Brain pericyte (primary cell): ENCODE data around the gene AMH.
"Not testable (repeated sequence)": the region's sequence is repeated elsewhere in the genome, so short reads cannot be mapped to it uniquely, and the experiment has no call there.

Experiments used
- DNase-seq: peaks from one replicate; pipeline ENCODE4 v3.0.0-alpha.2; 2012; ENCODE audit warnings: low read depth, low spot score

Gene AMH

DNA sequence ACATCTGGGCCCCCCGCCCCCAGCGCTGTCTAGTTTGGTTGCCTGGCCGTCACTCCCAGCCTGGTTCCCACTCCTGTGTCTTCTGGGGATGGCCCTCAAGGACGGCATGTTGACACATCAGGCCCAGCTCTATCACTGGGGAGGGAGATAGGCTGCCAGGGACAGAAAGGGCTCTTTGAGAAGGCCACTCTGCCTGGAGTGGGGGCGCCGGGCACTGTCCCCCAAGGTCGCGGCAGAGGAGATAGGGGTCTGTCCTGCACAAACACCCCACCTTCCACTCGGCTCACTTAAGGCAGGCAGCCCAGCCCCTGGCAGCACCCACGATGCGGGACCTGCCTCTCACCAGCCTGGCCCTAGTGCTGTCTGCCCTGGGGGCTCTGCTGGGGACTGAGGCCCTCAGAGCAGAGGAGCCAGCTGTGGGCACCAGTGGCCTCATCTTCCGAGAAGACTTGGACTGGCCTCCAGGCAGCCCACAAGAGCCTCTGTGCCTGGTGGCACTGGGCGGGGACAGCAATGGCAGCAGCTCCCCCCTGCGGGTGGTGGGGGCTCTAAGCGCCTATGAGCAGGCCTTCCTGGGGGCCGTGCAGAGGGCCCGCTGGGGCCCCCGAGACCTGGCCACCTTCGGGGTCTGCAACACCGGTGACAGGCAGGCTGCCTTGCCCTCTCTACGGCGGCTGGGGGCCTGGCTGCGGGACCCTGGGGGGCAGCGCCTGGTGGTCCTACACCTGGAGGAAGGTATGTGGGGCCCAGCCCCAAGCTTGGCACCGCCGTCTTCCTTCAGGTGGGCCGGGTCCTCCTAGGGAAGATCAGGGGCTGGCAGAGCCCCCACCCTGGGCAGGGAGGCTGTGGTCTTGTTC is at the start of gene AMH:
Gene AMH, plus strand, starts transcription at position 314 of the 857 bp plus-strand sequence. Its CDS starts 10 bp downstream, at position 324.
- DNase-seq, result no peak

DNA sequence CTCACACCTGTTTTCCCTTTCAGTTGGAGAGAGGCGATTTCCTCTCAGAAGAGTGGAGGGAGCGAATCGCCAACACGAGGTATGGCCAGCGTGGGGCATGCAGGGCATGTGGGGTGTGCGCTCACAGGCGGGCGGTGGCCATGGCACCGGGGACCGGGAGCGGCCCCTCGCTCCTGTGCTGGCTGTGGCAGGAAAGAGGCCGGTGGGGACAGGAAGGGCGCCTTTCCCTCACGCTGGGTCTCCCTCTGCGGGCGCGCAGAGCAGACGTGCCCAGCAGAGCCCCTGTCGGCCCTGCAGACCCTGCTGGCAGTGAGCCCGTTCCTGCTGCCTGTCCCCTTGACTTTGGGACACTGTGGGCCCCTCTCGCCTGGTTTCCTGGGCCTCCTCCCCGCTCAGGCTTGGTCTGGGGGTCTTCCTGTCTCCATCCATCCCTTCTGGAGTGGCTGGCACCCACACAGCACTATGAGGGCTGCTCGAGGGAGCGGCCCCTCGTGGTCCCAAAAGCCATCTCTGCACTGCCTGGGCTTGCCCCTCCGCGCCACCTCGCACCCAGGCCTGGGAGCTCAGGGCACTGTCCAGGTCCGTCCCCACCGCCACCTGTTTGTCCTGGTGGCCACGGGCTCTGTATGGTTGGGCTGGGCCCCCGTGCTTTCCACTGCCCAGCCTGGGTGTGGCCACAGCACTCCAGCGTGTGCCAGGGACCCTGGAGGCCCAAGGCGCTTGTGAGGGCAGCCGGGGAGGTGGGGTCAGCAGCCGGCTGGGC is 49.1 kb upstream of the AMH start:
- DNase-seq, result no peak

DNA sequence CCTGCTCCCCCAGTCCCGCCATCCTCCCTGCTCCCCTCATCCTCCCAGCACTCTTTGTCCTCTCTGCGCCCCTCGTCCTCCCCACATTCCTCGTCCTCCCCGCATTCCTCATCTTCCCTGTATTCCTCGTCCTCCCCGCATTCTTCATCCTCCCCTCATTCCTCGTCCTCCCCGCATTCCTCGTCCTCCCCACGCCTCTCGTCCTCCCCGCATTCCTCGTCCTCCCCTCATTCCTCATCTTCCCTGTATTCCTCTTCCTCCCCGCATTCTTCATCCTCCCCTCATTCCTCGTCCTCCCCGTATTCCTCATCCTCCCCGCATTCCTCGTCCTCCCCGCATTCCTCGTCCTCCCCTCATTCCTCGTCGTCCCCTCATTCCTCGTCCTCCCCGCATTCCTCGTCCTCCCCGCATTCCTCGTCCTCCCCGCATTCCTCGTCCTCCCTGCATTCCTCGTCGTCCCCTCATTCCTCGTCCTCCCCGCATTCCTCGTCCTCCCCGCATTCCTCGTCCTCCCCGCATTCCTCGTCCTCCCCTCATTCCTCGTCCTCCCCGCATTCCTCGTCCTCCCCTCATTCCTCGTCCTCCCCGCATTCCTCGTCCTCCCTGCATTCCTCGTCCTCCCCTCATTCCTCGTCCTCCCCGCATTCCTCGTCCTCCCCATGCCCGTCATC is 48.4 kb upstream of the AMH start:
- DNase-seq, result not testable (repeated sequence)

DNA sequence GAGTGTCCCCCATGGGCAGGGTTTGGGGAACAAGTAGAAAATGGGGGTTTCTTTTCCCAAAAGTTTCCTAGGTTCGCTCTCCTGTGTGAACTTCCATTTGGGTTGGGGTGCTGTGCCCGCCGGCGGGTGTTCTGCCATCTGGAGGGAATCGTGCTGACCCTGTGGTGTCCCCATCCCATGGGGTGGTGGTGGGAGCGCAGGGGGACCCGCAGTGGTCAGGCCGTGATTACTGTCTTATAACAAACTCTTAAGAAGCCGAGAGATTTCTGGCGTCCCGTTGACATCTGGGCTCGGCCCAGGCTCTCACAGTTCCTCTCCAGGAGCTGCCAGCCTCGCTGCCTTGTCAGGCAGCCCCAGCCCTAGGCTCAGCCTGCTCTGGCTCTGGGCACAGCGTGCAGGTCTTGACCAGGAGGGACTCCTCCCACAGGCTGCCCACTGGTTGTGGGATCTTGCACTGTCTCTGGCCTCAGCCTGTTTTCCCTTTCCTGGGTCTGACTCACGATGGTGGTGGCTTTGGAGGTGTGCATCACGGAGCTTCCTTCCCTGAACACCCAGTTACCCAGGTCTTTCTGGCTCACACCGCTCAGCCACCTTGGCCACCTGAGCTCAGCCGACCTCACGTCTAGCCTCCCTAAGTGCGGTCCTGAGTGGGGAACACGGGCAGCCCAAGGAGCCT is 47.5 kb upstream of the AMH start:
- DNase-seq, result no peak

DNA sequence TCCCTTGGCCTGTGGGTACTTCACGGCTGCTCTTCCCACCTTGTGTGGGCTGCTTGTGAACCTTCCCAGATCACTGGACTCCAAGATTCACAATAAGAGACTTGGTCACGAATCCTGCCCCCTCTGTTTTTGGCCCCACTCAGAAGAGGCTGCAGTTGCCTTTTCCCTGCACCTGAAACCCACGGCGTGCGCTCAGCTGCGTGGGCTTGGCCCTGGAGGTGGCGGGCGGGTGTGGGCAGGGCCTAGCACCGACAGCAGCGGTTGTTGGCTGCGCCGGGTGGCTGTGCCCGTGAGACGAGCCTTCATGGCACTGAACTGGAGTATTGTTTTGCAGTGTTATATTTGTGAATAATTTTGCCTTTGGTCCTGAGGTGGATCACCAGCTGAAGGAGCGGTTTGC is 46.8 kb upstream of the AMH start:
- no peak for DNase-seq

DNA sequence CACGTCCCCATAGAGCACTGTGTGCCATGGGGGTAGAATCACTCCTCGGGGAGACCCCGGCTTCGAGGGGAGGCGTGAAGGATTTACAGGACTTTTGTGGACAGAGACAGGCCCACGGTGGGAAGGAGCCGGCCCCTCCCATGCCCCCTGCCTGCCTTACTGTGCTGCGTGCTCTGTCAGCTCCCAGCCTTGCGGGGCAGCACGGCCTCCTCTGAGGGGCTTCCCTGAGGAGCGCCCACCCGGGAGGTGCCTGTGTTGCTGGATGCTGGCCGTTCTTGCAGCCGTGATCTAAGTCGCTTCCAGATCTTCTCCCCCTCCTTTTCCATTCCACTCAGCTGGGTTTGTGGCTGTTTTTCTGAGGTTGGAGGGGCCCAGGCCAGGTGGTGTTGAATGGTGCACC is 42.1 kb upstream of the AMH start:
- no peak for DNase-seq

DNA sequence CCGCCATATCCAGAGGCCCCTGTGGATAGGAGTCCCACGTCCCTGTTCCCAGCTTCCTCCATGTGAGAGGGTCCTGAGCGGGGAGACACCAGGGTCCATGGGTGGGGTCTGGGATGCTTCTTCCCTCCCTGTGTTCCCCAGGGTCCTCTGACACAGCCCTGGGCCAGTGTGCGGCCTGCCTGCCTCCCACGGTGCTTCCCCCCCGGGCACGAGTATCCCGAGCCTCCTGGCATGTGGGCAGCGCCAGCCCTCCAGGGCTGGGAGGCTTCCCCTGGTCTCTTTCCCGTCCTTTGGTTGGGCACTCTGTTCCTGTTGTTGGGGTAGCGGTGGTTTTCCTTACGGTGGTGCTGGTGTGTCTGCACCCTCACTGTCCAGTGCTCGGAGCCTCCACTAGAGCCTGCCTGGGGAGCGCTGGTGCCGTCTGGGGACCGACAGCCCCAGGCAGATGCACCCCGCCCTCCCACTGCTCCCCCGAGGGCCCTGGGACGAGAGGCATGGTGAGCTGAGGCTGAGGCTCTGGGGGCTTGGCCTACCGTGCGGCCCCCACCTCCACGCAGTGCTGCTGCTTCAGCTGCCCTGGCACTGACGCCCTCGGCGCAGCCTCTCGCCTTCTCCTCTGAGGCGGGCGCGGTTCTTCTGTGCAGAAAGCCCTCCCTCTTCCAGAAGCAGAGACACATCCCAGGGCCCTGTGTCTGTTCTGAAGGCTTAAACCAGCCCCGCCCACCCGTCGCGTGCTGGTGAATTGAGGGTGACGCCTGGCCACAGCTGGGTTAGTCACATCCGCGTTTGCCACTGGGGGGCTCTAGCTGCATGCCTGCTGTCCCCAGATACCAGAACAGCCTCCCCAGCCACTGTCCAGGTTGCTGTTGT is 40.9 kb upstream of the AMH start:
- no peak for DNase-seq

DNA sequence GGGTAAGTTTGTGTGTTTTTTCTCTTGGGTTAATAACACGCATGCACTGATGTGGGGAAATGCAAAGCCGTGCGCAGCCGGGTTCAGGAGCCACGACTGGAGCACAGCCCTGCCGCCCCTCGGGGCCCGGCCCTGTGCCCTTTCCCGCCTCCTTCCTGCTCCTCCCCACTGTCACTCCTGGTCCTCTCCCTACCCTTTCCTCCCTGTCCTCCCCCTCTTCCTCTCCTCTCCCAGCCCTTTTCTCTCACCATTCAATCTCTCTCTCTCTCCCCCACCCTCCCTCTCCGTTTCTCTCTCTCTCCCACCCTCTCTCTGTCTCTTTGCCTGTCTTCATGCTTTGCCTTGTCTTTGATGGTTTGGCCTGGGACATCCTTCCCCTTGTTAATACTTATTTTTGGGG is 40.1 kb upstream of the AMH start:
- no peak for DNase-seq

DNA sequence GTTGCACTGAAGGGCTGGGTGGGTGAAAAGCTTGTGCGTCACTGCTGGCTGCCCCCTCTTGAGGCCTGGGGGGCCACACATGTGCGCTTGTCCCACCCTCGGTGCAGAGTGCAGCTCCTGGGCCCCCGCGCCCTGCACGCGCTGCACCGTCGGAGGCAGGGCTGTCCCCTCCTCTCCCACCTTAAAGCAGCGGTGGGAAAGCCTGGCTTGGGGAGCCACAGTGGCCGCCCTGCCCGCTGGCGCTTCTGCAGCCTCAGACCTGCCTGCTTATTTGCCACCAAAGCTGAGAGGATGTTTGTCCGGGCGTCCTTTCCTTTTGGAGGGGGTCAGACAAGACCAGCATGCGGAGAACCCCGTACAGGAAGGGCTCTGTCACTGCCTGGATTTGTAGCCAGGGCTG is 39.7 kb upstream of the AMH start:
- DNase-seq, result no peak

DNA sequence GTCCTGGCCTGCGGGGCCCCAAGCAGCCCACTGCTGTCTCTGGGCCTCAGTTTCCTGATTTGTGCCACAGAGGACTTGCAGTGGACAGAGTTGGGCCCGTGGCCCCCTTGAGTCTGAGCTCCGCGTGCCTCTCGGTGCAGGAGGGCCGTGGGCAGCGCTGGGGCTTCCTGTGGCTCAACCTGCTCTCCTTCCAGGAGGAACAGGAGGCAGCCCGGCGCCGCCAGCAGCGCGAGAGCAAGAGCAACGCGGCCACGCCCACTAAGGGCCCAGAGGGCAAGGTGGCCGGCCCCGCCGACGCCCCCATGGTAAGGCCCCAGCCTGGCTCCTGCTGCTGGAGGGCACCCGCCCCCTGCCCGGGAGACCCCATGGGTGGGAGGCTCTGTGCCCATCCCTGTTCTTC is 38.9 kb upstream of the AMH start:
- DNase-seq, result no peak

DNA sequence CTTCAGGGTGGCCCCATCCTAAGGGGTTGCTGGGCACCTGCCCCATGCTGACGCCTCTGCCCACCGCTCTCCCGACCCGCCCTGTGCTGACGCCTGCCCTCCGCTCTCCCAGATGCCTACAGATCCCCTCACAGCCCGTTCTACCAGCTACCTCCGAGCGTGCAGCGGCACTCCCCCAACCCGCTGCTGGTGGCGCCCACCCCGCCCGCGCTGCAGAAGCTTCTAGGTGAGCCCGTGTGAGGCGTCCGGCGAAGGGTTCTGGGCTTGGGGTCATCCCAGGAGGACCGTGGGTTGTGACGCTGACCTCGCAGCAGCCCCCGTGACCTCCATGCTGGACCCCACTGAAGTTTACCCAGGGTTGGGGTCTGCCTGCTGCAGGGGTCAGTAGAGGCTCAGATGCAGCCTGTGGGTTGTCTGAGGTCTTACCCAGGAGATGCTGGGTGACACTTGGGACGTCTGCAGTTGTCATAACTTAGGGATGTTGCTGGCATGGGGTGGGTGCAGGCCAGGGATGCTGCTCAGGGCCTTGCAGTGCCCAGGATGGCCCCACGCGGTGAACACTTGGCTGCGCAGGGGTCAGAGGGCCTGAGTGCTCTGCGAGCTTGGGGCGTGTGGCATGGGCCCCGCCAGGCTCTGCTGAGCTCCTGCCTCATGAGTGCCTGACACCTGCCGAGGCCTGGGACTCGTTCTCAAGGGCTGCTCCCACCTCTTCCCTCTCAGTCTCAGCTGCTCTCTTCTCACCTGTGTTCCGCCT is 38.0 kb upstream of the AMH start:
- DNase-seq, result no peak

DNA sequence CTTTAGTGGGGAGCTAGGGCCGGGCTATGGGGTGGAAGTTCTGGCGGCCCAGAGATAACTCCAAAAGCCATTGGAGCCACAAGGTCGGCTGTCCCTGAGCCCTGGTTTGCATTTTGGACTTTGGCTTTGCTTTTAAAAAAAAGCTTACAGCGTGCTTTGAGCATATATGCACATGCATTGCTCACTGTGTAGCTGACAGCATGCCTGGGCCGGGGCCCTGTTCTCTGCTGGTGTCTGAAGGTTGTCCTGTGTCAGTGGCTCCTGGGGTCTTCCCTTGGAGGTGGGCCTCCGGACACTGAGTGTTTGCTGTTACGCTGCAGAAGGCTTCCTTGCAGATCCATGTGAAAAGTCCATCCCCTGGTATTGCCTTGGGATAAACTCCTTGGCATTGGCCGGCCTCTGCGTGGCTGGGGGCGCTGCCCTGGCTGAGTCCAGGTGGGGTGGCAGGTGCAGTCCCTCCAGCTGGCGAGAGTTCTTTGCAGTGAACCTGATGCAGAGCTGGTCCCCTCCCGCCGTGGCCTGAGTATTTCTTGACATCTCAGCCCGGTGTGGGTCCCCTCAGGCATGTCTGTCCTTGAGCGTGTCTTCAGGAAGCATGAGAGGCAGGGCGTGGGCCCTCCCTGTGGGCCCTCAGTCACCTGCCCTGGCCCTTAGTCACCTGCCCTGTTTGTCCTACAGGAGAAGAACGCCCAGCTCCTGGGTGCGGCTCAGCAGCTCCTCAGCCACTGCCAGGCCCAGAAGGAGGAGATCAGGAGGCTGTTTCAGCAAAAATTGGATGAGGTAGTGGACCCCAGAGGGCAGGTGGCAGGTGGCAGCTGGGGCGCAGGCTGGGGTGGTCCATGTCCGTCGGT is 36.0 kb upstream of the AMH start:
- no peak for DNase-seq

DNA sequence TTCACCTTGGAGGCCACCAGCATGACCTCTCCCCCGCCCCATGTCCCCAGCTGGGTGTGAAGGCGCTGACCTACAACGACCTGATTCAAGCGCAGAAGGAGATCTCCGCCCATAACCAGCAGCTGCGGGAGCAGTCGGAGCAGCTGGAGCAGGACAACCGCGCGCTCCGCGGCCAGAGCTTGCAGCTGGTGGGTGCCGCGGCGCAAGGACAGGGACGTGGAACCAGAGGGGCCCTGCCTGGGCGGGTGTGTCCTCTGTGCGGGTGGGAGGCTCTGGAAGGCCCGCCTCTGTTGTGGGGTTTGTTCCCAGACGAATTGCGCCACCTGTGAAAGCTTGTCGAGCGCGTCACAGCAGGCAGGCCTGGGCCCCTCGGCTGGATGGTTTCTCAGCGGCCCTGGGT is 35.3 kb upstream of the AMH start:
- DNase-seq, result no peak

DNA sequence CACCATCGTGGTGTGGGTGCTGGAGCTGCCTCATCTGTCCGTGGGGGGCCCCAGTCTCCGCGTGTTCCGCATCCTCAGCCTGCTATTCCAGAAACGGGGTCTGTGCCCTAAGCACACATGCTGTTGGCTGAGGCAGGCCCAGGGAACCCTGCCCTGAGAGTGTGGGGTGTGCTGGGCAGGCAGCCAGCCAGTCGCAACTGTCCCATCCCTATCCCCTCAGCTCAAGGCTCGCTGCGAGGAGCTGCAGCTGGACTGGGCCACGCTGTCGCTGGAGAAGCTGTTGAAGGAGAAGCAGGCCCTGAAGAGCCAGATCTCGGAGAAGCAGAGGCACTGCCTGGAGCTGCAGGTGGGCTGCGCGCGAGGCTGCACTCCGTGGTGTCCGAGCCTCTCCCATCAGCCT is 34.9 kb upstream of the AMH start:
- no peak for DNase-seq

DNA sequence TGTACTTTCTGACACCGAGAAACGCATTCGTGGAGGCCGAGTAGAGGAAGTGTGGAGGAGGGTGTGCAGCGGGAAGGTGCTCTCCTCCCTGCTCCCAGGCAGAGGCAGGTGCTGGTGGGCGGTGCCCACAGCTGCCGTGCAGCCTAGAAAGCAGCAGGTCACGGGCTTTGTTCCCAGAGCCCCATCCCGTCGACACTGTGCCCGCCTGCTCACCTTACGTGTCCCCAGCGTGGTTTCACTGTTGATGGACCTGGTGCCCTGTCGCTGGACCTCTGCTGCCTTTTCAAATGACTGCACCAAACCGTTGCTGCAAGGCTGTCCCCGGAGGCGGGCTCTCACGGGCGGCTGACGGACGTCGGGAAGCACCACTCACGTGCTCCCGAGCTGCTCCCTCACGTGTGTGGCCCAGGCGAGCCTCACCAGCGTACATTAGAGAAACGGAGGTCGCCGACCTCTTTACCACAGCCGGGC is 33.8 kb upstream of the AMH start:
- DNase-seq, result no peak

DNA sequence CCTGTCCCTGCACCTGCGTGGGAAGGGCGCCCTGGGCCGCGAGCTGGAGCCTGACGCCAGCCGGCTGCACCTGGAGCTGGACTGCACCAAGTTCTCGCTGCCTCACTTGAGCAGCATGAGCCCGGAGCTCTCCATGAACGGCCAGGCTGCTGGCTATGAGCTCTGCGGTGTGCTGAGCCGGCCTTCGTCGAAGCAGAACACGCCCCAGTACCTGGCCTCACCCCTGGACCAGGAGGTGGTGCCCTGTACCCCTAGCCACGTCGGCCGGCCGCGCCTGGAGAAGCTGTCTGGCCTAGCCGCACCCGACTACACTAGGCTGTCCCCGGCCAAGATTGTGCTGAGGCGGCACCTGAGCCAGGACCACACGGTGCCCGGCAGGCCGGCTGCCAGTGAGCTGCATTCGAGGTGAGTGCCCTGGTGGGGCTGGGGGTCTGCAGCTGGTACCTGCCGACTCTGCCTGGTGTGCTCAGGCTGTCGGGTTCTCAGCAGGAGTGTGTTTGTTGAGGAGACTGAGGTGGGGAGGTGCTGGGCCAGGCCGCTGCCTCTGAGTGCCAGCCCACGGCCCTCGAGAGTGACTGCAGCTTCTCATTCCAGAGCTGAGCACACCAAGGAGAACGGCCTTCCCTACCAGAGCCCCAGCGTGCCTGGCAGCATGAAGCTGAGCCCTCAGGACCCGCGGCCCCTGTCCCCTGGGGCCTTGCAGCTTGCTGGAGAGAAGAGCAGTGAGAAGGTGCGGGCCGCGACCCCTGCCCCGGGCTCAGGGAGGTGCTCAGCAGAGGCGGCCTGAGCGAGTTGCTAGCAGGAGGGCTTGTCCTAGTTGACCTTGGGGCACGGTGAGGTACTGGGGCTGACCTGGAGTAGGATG is 32.5 kb upstream of the AMH start:
- no peak for DNase-seq

DNA sequence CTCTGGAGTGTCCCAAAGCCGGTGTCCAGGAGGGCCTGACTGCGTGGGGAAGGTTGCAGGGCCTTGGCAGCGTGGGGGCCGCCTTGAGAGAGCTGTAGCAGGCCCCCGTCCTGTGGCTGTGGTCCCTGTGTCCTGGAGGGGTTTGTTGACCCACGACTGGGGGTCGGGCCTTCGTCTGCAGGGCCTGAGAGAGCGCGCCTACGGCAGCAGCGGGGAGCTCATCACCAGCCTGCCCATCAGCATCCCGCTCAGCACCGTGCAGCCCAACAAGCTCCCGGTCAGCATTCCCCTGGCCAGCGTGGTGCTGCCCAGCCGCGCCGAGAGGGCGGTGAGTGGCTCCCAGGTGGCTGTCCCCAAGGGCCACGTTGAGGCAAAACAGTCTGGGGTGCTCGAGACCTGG is 31.5 kb upstream of the AMH start:
- DNase-seq, result no peak

DNA sequence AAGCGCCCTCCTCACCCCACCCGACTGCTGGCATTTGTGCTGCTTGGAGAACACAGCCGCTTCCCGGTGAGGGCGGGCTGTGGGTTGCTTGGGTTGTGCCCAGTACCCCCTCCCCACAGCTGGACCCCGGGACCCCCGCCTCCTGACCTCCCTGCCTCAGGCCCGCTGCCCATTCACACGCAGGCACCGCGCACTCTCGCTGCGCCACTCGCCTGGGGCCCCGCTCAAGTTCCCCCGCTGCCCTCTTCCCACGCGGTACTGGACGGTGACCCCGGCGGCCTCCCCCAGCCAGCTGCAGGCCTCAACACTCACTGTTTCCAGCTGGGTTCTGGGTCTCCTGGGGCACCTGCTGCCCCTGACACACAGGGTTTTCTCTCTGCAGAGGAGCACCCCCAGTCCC is 29.4 kb upstream of the AMH start:
- DNase-seq, result no peak
